ENCODE results near the gene MPRIP. TPM values are rescaled to one million over a fixed set of nuclear protein-coding genes. Genes with fewer than 3 reads are reported as not detected.
A peak's percentile ranks its signal among the peaks of the same experiment; 100 is the strongest.

The MPRIP gene
- total RNA-seq, 4 donors from 2014 or later, result 65.7 to 168 (median 147) TPM

DNA sequence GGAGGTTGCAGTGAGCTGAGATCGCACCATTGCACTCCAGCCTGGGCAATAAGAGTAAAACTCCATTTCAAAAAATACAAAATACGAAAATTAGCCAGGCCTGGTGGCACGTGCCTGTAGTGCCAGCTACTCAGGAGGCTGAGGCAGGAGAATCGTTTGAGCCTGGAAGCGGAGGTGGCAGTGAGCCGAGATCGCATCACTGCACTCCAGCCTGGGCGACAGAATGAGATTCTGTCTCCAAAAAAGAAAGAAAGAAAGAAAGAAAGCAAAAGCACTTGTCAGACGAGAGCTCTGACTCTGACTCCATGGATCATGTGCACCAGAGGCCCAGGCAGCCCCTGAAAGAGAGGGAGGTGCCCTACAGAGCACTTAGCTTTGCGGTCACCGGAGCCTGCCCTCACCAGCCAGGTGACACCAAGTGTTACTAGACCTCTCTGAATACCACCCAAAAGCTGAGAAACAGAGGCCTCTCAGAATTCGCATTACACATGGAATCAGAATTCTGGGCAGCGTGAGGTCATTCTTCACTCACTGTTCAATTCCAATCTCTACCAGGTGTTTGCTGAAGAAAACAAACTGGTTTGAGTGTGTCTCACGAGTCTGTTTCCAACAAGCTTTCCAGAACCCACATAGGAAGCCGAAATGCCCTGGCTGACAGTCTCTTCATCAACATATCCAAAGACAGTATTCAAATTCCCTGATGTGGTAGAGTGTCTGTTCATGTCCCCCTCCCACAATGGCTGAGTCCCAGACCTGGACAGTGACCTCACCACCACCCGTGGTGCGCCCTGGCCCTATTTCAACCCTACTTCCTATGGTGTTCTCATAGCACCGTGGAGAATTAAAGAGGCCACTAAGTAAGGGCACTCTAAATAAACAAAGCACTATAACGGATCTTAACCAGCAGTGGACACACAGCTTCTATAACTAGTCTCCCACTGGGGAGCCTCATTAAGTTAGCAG lies 193.2 kb downstream of the MPRIP start:
- TF ChIP-seq, protein P1, sequence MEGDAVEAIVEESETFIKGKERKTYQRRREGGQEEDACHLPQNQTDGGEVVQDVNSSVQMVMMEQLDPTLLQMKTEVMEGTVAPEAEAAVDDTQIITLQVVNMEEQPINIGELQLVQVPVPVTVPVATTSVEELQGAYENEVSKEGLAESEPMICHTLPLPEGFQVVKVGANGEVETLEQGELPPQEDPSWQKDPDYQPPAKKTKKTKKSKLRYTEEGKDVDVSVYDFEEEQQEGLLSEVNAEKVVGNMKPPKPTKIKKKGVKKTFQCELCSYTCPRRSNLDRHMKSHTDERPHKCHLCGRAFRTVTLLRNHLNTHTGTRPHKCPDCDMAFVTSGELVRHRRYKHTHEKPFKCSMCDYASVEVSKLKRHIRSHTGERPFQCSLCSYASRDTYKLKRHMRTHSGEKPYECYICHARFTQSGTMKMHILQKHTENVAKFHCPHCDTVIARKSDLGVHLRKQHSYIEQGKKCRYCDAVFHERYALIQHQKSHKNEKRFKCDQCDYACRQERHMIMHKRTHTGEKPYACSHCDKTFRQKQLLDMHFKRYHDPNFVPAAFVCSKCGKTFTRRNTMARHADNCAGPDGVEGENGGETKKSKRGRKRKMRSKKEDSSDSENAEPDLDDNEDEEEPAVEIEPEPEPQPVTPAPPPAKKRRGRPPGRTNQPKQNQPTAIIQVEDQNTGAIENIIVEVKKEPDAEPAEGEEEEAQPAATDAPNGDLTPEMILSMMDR (IDR thresholded peaks at IDR 0.05), result no peak
- no peak for TF ChIP-seq POLR2A (IDR thresholded peaks at IDR 0.05)
- Histone ChIP-seq H3K27ac (peak overlapping the region in 3 of 4 donors; percentile 96 to 97 (median 97)), H3K9me3 (no peaks in the 10 kb centered on the region), H3K36me3 (peaks cover 12 to 25% (median 13%) of the 10 kb centered on the region in 3 donors), H3K27me3 (no peaks in the 10 kb centered on the region), H3K4me3 (peak overlapping the region; percentile 85 to 96 (median 92)), H3K4me1 (peaks cover 11 to 46% (median 25%) of the 10 kb centered on the region in 3 donors)
- intact Hi-C loops (cut with DNase I), result loop anchor here (10.0 kb wide), 1 partner anchor 91 kb away; no protein-coding TSS in a partner anchor
- WGBS, 2 donors, result 37 to 41% methylated on average over 16 to 17 of the region's 19 CpGs
- DNase-seq, result no peak

DNA sequence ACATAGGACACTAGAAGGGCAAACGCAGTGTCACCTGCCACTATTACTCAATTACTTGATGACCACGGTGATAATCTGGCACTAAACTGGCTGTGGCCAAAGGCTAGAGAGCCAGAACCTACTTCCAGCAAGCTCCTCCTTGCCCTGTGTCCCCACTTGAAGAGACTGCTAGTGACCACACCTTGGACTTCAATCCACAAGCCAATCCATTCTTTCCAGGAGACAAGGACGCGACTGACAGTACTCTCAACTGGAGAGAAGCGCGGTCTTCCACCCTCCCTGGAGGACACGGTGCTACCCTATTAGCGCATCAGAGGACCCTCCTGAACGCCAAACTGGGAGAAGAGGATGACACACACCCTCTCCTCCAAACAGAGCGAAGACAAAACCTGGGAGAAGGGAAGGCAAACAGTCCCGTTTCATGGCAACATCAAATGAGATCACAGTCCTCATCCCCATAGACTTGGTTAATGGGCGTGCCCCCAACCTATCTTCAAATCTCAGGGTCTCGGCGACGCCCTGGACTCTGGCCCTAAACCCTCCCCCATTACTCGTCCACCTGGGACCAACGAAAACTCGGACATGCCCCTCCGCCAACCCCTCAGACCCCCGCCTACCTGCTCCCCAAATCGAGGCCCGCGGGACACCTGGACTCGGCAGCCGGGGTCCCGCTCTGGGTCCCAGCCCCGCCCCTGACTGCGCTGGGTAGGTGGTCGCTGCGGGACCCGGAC lies 194.2 kb downstream of the MPRIP start:
- no peaks in the 10 kb centered on the region for H3K9me3 ChIP-seq
- H3K27ac ChIP-seq, result peak overlapping the region; percentile 96 to 98 (median 97)
- peaks cover 11 to 46% (median 25%) of the 10 kb centered on the region in 3 donors for H3K4me1 ChIP-seq
- peaks cover 5 to 15% (median 7%) of the 10 kb centered on the region in 3 donors for H3K36me3 ChIP-seq
- peak overlapping the region; percentile 85 to 96 (median 92) for H3K4me3 ChIP-seq
- no peak for DNase-seq
- no peaks in the 10 kb centered on the region for H3K27me3 ChIP-seq
- no peak for TF ChIP-seq POLR2A (IDR thresholded peaks at IDR 0.05)
- TF ChIP-seq, protein P1 (IDR thresholded peaks at IDR 0.05), result no peak
- WGBS, 2 donors, result 0 to 2% methylated on average over 11 to 14 of the region's 31 CpGs
- intact Hi-C loops (cut with DNase I), result loop anchor here (10.0 kb wide), 1 partner anchor 92 kb away; no protein-coding TSS in a partner anchor

DNA sequence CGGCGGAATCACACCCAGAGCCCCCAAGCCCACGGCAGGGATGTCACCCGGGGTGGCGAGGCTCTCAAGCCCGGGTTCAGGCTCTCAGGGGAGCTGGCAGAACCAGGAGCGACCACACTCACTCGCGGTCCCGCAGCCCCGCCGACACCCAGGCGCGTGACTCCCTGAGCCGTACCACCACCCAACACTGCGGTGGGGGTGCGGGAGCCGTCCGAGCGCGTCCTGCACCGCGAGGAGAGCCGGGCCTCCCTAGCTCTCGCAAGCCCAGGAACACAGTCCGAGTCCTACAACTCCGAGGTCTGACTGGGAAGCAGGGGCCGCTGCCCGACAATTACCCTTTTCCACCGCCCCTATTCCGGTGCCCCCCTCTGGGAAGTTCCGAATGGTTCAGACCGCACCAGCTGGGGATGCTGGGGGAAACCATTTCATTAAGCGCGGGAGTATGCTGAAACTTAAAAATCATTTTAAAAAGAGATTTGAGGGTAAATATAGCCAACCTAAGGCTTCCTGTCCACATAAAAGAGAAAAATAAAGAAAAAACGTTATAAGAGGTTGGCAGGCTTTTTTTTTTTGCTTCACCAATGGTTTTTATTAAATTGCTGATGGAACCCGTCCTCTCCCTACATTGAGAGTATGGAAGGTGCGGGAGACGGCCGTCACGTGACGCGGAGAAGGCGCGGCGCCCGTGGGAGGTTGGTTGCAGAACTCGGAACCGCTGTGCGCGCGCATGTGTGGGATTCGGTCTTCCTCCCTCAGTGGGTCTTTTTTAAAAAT lies 195.0 kb downstream of the MPRIP start, which contains the start of gene FLCN:
TSS of gene FLCN (minus strand) at position 143 of the 774 bp plus-strand sequence. CDS start 9,031 bp downstream, outside the sequence.
- 1% methylated on average over 25 to 26 of the region's 53 CpGs for WGBS, 2 donors
- Histone ChIP-seq H3K36me3 (peaks cover 0 to 8% (median 0%) of the 10 kb centered on the region in 3 donors), H3K4me3 (peak within 1 kb of the TSS; percentile 85 to 96 (median 92)), H3K9me3 (no peaks in the 10 kb centered on the region), H3K4me1 (peaks cover 11 to 46% (median 25%) of the 10 kb centered on the region in 3 donors), H3K27me3 (no peaks in the 10 kb centered on the region), H3K27ac (peak within 1 kb of the TSS; percentile 96 to 98 (median 97))
- intact Hi-C loops (cut with DNase I), result loop anchor here (10.0 kb wide), 1 partner anchor 92 kb away; no protein-coding TSS in a partner anchor
- TF ChIP-seq, protein P1 (IDR thresholded peaks at IDR 0.05), result peak in 2 of 6 experiments; percentile 21 to 32
- peak in 3 of 4 donors; percentile 20 to 77 (median 62) for TF ChIP-seq POLR2A (IDR thresholded peaks at IDR 0.05)
- peak; percentile 57 for DNase-seq

DNA sequence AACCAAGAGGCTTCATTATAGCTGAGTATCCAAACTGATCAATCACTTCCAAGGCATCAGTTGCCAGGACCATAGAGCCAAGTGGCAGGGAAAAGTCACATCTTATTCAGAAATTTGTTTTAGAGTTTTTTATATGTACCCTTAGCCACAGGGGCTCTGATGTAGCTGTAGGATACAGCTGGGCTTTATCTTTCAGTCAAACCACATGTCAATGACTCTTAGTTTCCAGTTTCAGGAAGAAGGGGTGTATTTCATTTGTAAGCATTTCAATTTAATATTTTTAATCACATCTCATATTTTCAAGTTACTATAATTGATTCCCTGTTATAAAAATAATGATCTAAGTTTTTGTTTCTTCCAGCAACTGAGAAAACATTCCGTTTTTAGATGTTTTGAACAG lies 197.6 kb downstream of the MPRIP start:
- WGBS, 2 donors, result 57 to 61% methylated on average over 1 of the region's 1 CpG
- H3K36me3 ChIP-seq, result no peaks in the 10 kb centered on the region
- no peaks in the 10 kb centered on the region for H3K9me3 ChIP-seq
- no peak overlapping the region for H3K4me3 ChIP-seq
- no peak for DNase-seq
- peaks cover 11 to 25% (median 21%) of the 10 kb centered on the region in 3 donors for H3K4me1 ChIP-seq
- intact Hi-C loops (cut with DNase I), result loop anchor here (10.0 kb wide), 1 partner anchor 95 kb away; no protein-coding TSS in a partner anchor
- TF ChIP-seq POLR2A (IDR thresholded peaks at IDR 0.05), result no peak
- TF ChIP-seq, protein P1 (IDR thresholded peaks at IDR 0.05), result no peak
- no peaks in the 10 kb centered on the region for H3K27me3 ChIP-seq
- H3K27ac ChIP-seq, result no peak overlapping the region

Measured in esophagus squamous epithelium (tissue), 5 donors.